HCT116 (cell line): ENCODE measurements around the gene CBLB.

ENCODE experiments used
- ELF1 ChIP-seq: IDR thresholded peaks from 2 replicates; pipeline ENCODE4 v1.6.1; 2012; ENCODE audit warnings: low read depth, borderline replicate concordance
- EZH2phosphoT487 ChIP-seq: fragments of 200-600 bp; IDR thresholded peaks from 2 replicates; pipeline ENCODE4 v1.6.1; 2018; ENCODE audit warnings: antibody characterized with exemption, borderline replicate concordance
- POLR2A ChIP-seq: IDR thresholded peaks from 2 replicates; pipeline ENCODE4 v1.7.0; 2011; ENCODE audit warnings: borderline replicate concordance; ENCODE audit not compliant: insufficient read depth, insufficient read length; ENCODE audit errors: extremely low read depth
- POLR2AphosphoS5 ChIP-seq: IDR thresholded peaks from 2 replicates; pipeline ENCODE4 v1.6.1; 2011; ENCODE audit warnings: mild to moderate bottlenecking, low read depth, low read length, moderate library complexity
- RAD21 ChIP-seq: IDR thresholded peaks from 2 replicates; pipeline ENCODE4 v1.6.1; 2012; ENCODE audit warnings: low read depth, mild to moderate bottlenecking
- SIN3A ChIP-seq: IDR thresholded peaks from 2 replicates; pipeline ENCODE4 v1.6.1; 2012; ENCODE audit warnings: low read depth
- SP1 ChIP-seq: IDR thresholded peaks from 2 replicates; pipeline ENCODE4 v1.6.1; 2012; ENCODE audit warnings: low read depth
- TCF7L2 ChIP-seq: IDR thresholded peaks from 2 replicates; pipeline ENCODE4 v1.7.0; 2011; ENCODE audit warnings: borderline replicate concordance, inconsistent platforms; ENCODE audit not compliant: insufficient read depth, insufficient read length; ENCODE audit errors: extremely low read depth
- YY1 ChIP-seq: IDR thresholded peaks from 2 replicates; pipeline ENCODE4 v1.6.1; 2011; ENCODE audit warnings: low read length, low read depth, moderate library complexity, mild to moderate bottlenecking; ENCODE audit not compliant: insufficient replicate concordance; ENCODE audit errors: extremely low read depth
- TF ChIP-seq, protein P1 (sequence below), 3 experiments: fragments of 200-600 bp in 1 of 3; sonication (generic) in 1 of 3; IDR thresholded peaks in 2 of 3; conservative IDR thresholded peaks in 1 of 3; 2 replicates each; pipeline ENCODE4 v1.5.1; 2012 to 2017; ENCODE audit warnings: low read depth in 2 of 3, low read length in 2 of 3, antibody characterized with exemption in 1 of 3, borderline replicate concordance in 1 of 3, control low read depth in 1 of 3, mild to moderate bottlenecking in 1 of 3, mixed read lengths in 1 of 3, mixed run types in 1 of 3, moderate library complexity in 1 of 3; ENCODE audit not compliant: insufficient read depth in 1 of 3
- TF ChIP-seq, protein P2 (sequence below): IDR thresholded peaks from 2 replicates; pipeline ENCODE4 v1.6.1; 2012; ENCODE audit warnings: low read depth

DNA sequence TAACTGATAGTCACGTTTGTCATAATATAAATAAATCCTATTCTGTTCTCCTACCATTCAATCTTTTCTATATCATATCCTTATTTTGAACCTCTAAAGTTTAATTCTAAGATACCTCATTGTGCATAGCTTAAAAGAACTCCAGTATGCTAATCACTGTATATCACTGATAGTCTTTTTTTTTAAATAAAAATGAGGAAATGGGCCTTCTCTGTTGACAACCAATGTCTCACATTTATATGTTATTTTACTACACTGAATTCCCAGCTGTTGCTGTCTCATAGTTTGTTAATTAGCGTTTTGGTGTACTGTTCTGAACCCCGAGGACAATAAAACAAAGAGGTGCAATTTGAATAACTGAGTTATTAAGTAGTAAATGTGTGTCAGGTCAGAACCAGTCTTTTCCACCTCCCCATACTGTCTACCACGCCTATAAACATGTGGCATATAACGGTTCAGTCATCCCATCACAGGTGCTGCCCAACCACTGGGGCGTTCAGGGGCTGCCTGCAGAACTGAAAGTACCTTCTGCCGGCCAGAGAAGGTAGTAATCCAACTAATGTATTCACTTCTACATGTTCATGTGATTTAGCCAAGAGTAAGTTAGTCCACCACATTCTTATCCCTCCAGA lies 14.9 kb downstream of the CBLB start:
- TF ChIP-seq RAD21 = no peak
- no peak for TF ChIP-seq ELF1
- no peak for TF ChIP-seq TCF7L2
- TF ChIP-seq, protein P1, sequence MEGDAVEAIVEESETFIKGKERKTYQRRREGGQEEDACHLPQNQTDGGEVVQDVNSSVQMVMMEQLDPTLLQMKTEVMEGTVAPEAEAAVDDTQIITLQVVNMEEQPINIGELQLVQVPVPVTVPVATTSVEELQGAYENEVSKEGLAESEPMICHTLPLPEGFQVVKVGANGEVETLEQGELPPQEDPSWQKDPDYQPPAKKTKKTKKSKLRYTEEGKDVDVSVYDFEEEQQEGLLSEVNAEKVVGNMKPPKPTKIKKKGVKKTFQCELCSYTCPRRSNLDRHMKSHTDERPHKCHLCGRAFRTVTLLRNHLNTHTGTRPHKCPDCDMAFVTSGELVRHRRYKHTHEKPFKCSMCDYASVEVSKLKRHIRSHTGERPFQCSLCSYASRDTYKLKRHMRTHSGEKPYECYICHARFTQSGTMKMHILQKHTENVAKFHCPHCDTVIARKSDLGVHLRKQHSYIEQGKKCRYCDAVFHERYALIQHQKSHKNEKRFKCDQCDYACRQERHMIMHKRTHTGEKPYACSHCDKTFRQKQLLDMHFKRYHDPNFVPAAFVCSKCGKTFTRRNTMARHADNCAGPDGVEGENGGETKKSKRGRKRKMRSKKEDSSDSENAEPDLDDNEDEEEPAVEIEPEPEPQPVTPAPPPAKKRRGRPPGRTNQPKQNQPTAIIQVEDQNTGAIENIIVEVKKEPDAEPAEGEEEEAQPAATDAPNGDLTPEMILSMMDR (IDR thresholded peaks at IDR 0.05 in 2 of 3, conservative IDR thresholded peaks at IDR 0.05 in 1 of 3; ENCODE audit: borderline replicate concordance in 1 of 3, insufficient read depth in 1 of 3, low read depth in 2 of 3, low read length in 2 of 3) = no peak
- no peak for TF ChIP-seq POLR2AphosphoS5
- TF ChIP-seq YY1 = no peak
- TF ChIP-seq SP1 = no peak
- TF ChIP-seq POLR2A = no peak
- TF ChIP-seq EZH2phosphoT487 = no peak
- TF ChIP-seq, protein P2, sequence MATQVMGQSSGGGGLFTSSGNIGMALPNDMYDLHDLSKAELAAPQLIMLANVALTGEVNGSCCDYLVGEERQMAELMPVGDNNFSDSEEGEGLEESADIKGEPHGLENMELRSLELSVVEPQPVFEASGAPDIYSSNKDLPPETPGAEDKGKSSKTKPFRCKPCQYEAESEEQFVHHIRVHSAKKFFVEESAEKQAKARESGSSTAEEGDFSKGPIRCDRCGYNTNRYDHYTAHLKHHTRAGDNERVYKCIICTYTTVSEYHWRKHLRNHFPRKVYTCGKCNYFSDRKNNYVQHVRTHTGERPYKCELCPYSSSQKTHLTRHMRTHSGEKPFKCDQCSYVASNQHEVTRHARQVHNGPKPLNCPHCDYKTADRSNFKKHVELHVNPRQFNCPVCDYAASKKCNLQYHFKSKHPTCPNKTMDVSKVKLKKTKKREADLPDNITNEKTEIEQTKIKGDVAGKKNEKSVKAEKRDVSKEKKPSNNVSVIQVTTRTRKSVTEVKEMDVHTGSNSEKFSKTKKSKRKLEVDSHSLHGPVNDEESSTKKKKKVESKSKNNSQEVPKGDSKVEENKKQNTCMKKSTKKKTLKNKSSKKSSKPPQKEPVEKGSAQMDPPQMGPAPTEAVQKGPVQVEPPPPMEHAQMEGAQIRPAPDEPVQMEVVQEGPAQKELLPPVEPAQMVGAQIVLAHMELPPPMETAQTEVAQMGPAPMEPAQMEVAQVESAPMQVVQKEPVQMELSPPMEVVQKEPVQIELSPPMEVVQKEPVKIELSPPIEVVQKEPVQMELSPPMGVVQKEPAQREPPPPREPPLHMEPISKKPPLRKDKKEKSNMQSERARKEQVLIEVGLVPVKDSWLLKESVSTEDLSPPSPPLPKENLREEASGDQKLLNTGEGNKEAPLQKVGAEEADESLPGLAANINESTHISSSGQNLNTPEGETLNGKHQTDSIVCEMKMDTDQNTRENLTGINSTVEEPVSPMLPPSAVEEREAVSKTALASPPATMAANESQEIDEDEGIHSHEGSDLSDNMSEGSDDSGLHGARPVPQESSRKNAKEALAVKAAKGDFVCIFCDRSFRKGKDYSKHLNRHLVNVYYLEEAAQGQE = no peak
- TF ChIP-seq SIN3A = no peak
